TTC549 (cell line): ENCODE results near the gene CEP41.

Experiments used
- FAIRE-seq: peaks from 2 replicates; lab custom pipeline; 2012; peaks lifted over from hg19 to GRCh38; lab: Jason Lieb, UNC

Gene CEP41

DNA sequence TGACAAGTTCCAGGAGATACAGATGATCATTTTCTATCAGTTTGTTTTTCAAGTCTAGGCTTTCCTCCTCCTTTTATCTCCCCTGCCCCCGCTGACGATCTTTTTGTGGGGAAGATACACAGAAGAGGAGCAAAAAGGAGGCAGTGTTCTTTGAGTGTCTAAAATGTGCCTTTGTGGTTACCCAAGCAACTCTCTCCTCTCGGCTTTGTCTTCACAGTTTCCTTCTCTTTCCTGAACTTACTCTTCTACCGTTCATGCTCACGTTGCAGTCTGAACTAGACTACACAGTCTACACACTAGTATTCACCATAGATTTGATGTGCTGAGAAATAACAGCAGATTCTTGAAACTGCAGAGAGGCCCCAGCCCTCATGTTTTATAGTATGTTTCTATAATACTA lies 23.6 kb downstream of the CEP41 start:
- FAIRE-seq, result no peak

DNA sequence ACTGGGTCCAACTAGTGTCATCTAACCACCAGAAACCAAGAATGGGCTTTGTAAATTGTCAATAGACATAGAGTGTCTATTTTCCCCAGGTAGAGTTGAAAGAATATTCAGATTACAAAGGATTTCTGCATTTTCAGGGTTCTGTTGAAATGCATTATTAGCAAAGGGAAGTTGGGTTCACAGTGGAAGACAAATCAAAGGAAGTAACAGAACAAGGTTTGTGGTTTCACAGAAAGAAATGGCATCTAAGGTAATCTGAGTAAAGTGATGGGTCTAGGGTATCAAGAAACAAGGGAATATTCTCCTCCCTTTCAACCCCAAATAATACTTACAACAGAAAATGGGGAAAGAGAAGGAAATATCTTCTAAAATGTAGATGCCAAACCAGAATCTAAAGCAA lies 25.8 kb downstream of the CEP41 start:
- FAIRE-seq, result no peak

DNA sequence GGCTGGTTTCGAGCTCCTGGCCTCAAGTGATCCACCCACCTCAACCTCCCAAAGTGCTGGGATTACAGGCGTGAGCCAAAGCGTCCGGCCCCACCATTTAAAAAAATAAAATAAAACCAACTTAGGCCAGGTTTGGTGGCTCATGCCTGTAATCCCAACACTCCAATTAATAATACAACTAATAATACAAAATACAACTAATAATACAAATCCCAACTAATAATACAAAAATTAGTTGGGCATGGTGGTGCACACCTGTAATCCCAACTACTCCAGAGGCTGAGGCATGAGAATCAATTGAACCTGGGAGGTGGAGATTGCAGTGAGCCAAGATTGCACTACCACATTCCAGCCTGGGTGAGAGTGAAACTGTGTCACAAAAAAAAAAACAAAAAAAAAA lies 27.6 kb downstream of the CEP41 start:
- no peak for FAIRE-seq

DNA sequence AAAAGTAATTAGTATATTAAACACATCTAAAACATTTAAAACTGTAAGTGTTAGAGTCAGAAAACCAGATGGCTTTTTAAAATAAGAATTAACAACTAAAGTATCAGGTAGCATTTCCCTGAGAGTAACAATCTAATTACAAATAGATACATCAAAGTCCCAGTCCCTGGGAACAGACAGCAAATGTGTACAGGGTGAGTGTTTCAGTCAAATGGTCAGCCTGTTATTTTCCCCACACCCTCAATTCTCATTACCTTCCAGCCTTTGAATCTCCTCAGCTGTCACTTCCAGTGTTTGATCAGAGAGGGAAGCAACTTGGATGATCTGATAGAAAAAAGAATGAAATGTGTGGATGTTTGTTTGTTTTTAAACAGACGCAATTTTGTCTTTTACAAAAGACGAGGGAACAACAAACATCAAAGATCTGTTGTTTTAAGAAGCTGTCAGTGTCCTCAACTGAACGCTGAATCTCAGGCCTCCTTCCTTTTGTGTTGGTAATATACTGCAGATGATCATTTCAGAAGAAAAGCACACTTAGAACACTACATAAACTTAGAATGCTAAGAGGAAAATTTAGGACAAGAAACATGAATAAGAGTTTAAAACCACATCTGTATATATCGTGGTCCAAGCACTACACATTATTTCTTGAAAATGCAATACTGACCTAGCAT lies 29.8 kb downstream of the CEP41 start:
- peak; percentile 97 for FAIRE-seq

DNA sequence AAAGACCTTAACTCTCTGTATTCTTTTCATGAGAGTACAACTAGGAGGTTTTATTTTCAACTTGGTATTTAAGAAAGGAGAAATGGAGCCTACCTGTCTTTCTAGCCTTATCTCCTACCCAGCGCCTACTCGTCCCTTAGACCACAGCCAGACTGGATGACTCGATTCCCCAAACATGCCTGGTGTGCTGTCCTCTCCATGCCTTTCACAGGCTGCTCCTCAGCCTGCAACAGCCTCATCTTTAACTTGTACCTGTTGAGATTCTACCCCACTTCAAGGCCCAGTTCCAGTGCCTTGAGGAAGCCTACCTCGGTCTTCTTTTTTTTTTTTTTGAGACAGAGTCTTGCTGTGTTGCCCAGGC lies 31.1 kb downstream of the CEP41 start:
- FAIRE-seq, result no peak

DNA sequence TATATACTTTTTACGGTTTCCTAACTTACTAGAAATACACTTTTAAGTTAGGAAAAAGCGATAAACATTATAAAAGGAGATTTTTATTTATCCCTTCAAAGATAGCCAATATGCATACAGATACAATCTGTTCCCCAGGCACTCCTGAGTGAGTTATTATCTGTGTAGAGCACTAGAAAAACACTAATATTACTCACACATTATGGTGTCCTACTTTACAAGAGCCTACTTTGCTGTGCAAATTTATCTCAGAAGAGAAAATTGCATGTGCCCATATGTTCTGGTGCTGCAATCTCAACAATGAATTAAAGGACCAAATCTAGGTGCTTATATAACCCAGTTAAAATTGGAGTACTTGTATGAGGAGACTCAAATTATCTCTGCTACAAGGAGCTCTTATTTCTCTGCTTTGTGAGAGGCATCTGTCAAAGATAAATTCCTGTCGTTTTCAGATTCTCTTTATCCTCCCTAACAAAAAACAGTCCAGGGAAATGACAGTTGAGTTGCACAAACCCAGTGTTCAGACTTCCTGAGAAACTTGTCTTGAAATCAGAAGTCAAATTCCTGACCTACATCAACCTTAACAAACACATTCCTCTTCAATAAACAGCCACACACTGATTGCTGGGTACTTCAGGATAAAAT lies 31.6 kb downstream of the CEP41 start:
- peak; percentile 99 for FAIRE-seq

DNA sequence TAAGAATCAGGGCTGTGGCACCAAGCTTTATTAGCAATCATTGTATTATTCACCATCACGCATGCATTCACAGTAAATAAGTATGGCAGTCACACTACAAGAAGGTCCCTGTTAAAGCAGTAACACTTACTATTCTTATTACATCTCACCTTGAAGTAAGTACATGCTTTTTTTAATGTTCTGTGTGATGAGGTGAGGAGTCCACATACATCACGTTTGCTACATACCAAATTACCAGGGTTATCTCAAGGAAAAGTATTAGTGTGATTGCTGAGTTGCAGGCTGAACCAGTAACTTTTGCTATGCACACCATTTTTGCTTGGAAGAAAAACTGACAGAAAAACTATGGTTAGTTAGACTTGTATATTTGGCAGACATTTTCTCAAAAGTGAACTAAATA lies 35.8 kb downstream of the CEP41 start:
- no peak for FAIRE-seq

DNA sequence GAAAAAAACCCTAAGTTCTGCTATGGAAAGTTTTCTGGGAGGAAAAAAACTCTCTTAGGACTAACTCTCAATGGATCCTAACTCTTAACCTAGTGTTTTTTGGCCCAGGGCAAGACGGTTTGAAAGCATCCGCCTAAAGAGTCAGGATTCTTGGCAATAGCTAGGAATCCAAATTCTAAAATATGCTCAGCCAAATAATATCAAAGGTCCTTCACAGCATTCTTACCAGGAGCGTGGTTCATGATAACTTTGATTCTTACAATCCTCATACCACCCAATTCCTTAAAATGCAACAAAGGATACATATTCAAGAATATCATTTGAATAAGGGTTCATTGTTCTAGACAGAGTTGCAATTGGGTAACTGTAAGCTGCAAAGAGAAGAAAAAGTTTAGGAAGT lies 39.2 kb downstream of the CEP41 start:
- no peak for FAIRE-seq

DNA sequence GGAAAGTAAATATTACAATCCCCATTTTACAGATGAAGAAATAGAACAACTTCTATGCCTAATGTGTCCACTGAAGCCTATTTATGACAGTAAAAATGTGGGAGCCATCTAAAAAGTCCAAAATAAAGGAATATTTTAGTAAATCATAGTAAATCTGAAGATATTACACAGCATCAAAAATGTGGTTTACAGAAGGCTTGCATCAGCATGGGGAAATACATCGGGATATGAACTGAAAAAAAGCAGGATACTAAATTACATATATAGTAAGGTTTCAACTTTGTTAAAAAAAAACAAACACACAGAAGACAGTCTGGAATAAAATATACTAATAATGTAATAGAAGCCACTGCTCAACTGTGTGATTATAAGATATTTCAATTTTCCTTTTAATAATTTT lies 39.7 kb downstream of the CEP41 start:
- no peak for FAIRE-seq

DNA sequence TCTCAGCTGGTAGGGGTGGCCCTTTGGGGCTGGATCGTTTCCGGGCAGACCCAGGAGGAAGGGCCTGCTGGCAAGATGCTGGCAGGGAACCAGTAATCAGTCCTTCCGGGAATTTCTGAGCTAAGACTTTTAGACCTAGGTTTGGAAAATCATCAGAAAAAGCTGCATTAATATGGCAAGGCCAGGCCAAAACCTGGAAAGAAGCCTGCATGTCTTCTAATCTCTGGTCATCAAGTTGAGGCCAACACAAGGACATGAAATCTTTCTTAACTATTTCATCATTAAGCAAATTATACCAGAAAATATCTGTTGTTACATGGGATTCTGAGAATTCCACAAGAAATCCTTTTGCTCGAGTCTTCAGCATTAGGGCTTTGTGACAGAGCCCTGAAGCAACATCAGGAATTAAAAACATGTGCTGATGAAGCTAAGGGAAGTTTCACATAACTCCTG lies 40.7 kb downstream of the CEP41 start:
- FAIRE-seq, result no peak

DNA sequence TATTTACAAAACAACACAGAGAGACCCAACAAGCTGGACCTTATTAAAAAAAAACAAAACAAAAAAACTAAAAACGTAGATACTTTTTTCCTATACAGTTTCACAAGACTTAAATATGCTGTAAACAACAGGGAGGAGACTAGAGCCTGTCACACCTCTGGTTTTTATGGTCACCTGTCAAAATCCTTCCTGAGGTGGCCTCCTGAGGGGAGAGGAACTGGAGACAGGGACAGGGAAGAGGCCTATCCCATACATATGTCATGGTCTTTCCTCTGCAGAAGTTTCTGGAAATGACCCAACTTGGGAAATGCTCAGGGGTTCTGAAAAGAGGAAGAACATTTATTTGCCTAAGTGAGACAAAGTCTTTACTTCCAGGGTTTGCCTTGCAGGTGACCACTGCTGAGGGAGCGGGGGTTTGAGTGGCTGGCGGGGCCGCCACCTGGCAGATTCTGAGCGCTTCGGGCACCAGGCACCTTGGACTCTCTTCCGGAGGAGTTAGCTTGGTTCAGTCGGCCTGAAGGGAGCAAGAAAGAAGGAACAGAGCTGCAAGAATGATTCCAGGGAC lies 42.2 kb downstream of the CEP41 start:
- no peak for FAIRE-seq

DNA sequence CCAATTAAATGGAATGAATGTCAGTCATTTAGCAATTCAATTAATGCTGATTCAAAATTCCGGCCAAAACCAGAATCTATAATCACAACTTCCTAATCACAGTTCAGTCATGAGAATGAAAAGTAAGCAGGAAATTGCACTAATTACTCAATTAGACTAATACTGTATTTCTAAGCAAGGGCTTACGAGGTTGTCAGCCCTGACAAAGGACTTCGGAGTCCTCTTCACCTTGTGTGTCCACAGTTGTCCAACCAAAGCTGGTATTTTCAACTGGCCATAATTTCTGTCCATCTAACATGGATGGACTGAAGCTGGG lies 43.1 kb downstream of the CEP41 start:
- FAIRE-seq, result no peak

DNA sequence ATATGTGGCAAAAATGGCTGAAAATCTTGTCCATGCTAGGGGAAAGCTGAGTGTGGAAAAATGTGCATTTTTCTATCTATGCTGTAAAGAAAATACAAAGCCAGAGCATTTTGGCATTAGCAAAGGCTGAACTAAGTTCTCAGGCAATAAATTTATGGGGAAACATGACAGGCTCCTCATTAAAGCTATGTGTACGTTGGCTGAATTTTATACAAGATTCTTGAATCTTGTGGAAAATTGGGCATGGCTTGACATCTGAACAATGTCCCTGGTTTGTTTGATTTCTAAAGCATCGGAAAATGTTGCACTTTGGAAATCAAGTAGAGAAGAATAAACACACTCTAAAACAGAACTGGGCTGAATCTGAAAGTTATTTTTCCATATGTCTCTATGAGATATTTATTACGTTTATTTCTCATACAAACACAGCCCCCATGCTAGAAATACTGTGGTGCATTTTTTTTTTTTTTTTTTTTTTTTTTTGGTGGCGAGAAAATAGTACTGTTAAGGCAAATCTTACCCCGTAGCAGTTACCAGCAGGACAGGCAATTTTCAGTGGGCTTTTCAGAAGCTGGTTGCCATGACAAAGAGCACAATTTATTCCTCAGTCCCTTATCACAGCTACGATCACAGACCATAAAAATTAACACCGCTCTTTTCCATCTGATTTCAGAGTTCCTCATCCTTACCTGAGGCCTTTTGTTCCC lies 43.6 kb downstream of the CEP41 start:
- peak; percentile 79 for FAIRE-seq

DNA sequence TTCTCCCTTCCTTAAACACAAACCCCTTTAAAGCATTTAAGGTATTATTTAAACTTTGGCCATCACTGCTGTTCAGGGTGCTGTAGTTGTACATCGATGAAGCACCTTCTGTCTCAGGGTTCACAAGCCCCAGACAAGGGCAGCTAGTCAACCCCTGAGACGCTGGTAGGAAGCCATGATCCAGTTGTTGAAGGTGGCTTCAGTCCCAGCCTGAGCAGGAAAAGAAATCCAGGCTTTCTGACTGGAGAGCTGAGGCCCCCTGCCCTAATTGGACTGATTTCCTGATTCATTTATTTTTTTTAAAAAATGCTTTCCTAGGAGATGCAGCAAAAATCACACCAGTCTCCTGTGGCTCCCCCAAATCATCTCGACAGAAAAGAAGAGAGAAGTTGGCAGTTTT lies 44.7 kb downstream of the CEP41 start:
- no peak for FAIRE-seq

DNA sequence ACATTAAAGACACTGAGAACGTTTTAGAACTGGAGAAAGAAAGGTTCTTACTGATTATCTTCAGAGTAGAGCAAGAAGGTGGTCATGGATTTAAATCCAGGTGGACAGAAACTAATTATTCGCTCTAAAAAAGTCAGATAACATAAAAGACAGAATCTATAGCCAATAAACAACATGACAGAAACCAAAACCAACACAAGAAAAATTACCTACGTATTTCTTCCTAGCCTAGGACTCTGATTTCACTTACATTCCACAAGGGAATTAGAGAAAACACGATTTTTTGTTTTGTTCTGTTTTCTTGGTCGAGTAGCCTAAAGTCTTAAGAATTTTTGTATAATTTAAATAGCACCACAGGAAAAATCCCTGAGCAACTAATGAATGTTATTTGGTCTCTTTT lies 45.4 kb downstream of the CEP41 start:
- peak; percentile 95 for FAIRE-seq

DNA sequence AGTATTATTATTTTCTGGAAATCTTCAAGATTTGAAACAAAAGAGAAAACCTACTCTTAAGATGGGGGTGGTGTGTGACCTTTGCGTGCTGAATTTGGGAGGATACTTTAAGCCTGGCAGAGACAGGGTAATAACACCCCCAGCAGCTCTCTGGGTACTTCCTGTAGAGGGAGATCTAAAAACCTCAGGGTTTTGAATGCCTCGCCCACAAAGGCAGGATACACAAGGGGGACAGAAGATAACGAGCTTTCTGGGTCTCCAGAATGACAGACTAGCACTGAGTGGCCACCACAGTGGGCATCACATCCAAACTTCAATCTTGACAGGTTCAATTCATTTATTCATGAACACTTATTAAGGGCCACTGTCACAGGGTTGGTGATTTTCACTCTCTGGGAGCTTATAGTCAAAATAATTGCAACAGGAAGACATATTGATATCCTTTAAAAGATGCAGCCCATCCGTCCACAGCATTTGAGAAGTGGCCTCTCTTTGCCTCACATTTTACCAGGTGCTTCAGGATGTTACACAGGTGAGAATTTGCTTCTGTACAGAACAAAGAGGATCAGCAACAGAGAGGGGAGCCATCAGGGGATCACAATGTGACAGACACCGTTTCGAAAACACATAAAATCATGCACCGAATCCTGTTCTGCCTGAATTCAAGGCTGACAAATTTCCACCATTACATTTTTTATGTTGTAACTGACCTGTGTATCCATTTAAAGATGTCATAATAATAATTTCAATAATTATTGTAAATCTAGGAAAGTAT lies 46.2 kb downstream of the CEP41 start:
- FAIRE-seq, result peak; percentile 33

DNA sequence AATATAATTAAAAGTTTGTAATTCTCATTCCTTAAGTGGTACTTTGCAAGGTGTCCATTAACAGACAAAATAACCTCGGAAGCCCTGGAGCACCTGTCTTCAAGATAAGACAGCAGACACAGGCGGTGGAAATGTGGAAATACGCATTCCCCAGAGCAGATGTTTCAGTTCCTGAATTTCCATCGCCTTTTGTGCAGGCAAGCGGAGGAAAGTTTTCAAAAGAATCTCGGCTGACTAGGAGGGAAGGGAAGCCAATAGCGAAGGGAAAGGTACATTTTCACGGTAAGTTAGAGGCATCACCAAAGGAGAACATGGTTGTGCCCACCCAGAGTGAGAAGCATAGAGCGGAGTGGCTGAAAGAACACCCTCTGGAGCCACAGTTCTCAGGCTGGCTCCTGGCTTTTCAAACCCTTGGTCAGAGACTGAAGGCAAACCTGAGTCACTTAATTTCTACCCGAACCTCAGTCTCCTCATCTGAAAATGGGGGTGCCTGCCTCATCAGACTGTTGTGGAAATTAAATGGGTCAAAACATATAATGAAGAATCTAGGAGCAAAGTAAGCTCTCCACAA lies 46.9 kb downstream of the CEP41 start:
- no peak for FAIRE-seq

DNA sequence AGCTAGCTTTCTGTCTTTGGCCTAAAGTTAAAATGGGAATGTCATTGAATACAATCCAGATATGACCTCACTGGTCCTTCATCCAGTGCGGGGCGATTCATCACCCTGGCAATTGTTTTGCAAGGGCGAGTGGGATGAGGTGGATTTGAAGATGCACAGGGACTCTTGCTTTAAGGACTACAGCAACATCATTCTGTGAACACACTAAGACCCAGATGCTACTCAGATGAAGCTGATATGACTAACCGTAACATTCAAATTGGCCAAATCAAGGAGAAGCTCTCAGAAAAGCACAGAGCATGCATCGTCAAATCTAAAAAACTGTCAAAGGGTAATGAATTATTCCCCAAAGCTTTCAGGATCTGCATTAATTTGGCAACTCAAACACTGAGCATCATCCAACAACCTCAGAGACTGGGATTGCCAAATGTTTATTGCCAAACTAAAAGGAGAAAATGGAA lies 47.7 kb downstream of the CEP41 start:
- no peak for FAIRE-seq

DNA sequence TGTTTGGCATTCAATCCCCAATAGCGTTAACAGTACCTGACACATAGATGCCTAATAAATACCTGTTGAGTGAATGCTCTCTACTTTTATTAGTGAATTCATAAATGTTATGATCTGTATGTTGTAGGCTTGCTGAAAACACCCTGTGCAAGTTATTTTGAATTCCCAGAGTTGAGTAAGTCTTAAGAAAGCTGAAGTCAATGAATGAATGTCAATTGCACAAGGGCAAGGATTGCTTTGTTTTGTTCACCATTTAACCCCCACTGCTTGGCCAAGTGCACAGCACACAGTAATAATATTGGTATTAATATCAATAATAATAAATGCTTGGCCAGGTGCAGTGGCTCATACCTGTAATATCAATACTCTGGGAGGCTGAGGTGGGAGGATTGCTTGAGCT lies 50.3 kb downstream of the CEP41 start:
- no peak for FAIRE-seq

DNA sequence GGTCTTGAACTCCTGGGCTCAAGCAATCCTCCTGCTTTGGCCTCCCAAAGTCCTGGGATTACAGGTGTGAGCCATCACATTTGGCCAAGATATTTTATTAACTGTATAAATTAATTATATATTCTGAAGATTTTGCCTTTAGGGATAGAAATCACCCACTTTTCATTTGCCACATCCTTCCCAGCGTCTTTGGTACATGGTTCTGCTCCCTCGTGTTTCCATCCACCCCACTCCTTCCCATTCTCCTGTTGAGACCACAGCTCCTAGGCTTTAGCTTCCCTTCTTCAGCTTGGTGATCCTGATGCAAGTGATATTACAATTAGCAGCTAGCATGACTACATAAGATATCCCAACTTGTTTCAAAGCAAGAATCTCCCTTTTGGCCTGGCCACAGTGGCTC lies 52.1 kb downstream of the CEP41 start:
- FAIRE-seq, result no peak

DNA sequence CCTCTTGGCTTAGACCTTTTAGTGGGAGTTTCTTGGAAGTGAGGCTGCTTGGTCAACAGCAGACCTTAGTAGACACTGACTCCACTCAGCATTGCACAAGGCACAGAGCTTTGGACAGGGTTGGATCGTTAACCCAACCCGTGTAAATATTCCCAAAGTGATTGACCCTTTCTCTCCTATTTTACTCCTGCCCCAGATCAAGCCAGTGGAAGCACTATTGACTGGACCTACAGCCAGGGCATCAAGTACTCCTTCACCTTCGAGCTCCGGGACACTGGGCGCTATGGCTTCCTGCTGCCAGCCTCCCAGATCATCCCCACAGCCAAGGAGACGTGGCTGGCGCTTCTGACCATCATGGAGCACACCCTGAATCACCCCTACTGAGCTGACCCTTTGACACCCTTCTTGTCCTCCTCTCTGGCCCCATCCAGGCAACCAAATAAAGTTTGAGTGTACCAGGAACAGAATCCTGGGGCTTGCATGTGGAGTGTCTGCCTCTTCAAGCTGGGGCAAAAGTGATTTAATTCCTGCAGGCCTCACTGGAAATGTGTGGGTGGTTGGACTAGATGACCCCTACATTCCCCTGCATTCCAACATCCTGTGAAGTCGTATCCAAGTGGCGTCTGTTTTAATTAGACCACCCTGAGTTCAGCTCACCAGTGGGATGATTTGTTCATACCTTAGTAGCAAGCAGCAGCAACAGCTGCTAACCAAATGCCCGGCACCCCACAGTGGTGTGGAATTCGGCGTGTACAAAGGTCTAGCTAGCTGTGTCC lies 53.0 kb downstream of the CEP41 start:
- FAIRE-seq, result no peak

DNA sequence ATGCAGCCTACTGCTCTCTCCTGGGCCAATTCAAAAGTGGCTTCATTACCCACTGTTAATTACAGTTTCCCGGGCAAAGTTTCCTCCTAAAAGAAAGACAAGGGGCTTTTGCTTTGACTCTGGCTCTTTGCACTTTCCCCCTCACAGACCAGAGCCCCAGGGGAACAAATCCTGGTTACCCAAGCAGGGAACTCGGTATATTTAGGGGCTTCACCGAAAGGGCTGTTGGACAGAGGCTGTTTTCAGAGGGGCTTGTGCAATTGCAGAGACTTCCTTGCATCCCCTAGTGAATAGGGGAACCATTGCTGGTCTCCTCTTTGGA lies 53.5 kb downstream of the CEP41 start:
- no peak for FAIRE-seq
